GOT3 (cell line): ENCODE data around the gene CELF4.

Experiments
- DNase-seq: peaks from one replicate; lab custom pipeline; 2025; ENCODE audit warnings: mixed read lengths; lab: John Stamatoyannopoulos, UW

Gene CELF4

GRCh38 chr18:37572736-37573135 is 7.1 kb upstream of the CELF4 start:
- no peak for DNase-seq

- DNase-seq: no peak
These were observed 5.7 kb upstream of the CELF4 start for GRCh38 chr18:37571266-37571665.

- no peak for DNase-seq
These were observed 4.8 kb upstream of the CELF4 start for GRCh38 chr18:37570336-37570930.

DNA sequence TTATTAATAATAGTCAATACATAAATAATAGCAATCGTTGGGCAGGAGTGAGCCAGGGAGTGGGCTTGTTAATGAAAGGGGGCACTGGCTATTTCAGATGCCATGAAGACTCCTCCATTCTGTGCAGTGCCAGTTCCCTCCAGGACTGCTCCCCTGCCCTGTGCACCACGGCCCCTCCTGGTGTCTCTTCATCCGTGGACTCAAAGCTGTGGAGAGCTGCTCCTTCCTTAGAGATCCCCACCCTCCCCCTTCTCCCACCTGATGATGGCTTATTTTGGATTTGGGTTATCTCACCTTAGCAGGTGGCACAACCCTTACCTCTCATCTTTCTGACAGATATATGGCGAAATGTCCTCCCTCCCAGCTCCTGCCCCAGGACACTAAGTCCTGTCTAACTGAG is 3.1 kb upstream of the CELF4 start:
- DNase-seq: no peak

DNA sequence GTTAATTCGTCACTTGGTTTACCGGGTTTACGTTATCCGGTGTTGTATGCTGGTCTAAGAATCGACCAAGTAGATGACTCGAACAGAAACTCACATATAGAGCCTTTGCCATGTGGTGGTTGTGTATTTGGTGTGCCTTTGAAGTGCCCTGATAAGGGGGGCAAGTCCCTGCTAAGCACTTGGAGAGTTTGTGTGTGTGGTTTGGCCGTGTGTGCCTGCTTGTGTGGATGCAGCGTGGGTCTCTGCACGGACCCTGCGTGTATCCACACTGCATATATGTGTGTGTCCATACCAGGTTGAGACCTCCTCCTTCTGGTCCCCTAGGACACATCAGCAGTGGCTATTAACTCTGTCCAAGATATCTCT is 2.4 kb upstream of the CELF4 start:
- no peak for DNase-seq

DNA sequence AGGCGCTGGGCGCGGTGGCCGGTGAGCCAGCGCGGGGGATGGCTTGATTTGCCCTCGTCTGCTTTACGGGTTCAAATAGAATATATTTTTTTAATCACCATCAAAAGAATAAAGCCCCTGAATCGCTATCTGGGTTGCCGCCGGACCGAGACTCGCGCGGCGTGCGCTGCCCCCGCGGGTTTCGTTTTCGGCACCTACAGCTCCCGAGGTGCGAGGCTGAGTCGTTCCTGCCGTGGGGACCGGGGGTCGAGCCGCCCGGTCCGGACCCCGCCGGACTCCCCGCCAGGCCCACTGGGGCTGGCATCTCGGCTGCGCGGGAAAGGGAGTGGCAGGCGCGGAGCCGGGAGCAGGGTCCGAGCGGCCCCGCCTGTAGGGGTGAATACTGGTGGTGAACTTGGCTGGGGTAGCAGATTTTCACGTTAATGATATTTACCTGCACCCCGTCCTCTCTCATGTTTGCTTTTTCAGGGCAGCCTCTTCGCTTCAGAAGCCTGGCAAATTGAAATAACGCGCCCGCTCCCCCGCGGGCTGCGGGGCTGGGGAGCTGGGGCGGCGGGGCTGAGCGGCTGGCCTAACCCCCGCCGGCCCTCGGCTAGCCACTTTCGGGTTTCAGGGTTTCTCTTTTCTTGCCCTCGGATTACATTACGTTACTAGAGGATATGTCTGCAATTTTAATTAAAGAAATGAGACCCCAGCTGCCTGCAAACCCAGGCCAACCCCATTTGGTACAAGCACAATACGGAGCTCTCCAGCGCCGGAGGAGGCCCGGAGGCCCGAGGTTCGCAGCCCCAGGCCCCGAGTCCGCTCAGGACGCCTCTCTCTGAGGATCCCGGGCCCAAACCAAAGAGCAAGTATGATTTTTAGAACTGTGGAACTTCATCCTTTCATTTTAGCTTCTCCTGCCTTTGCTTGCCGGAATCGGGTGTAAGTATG is 1.7 kb upstream of the CELF4 start:
- no peak for DNase-seq

DNA sequence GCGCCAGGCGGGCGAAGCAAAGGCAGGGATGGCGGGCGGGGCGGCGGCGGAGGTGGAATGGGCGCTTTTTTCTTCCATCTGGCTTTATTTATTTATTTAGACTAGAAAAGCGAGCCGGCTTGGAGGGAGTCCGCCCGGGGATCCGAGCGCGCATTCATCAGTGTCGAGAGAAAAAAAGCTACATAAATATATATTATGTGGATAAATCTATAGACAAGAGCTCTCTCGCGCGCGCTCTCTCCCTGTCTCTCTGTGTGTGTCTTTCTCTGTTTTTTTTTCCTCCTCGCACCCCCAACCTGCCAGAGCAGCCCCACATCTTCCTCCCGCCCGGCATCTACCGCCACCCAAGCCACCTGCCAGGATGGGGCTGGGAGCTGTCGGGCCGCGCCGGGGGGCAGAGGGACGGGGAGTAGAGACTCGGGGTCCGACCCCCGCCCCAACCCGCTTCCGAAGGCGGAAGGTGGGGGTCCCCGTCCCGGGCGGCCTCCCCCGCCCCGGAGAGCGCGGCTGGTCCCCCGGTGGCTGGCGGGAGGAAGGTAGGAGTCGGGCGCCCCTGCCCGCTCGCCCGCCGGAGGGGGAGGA is 972 bp upstream of the CELF4 start:
- DNase-seq: no peak

GRCh38 chr18:37565977-37566478 is 430 bp upstream of the CELF4 start:
- DNase-seq: no peak

DNA sequence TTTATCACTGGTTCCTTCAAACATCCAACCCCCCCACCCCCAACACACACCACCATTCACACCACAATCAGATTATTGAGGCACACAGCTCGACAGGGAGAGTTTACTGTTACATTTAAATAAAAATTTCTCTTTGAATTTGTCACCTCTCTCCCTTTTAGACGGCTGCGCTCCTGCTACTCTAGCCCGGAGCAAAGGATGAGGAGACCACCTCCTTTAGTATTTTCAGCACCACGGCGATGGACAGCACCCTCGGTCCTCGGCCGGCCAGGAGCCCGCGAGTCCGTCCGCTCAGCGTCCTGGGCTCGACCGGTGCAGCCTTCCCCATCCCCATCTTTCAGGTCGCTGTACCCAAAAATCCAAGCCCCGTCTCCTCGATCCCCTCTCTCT is 892 bp downstream of the CELF4 start:
- DNase-seq: no peak

DNA sequence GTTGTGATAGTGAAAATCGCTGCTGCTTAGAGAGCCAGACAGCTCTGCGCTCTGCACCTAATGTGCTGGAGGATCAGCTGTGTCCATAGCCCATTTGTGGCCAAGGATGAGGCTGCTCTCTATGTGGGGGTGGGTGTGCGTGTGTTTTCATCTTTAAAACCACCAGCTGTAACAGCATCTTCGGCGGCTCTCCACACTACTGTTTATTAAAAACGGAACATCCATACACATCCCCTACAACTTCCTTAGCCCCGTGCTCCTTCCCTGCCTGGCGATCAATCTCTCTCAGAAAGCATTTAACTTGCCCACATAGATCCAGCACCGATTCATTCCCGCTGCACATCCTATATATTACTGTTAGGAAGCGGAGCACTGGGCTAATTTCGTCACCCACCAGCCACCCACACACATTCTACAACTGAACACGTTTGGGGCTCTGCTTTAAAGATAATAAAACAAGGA is 1.6 kb downstream of the CELF4 start:
- DNase-seq: no peak

DNA sequence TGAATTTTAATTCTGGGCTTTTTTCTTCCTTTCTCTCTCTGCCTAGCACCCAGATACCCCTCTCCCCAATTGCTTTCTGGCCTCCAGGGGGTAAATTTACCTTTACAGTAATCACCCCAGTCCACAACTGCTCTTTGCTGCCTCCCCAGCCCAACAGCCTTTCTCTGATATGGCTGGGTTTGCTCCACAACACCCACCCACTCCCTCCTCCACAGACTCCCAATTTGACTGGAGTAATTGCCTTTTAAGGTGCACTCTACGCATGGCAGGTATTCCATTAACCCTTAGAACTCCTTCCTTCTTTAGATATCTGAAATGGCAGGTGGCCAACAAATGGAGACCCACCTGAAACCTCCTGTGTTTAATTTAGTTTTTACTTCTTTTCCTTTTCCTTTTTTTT is 3.6 kb downstream of the CELF4 start:
- DNase-seq: no peak

DNA sequence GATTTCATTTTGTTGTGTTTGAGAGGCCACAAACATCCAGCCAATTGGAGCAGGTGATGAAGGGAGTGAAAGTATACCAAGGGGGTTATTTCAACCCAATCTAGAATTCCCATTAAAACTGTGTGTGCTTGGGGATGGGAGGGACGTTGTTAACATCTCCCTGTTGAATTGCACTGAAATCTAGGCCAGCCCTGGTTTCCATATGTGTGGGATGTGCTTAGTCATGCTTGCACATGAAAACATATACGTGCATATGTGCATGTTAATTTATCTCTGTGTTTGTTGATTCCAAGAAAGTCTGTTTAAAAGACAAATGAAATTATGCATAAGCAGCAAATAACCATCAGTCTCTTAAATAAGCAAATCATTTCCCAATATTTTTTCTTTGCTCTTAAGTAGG is 5.6 kb downstream of the CELF4 start:
- DNase-seq: no peak

- DNase-seq: no peak
These were observed 6.4 kb downstream of the CELF4 start for GRCh38 chr18:37559194-37559593.

GRCh38 chr18:37554399-37554787 is 11.2 kb downstream of the CELF4 start:
- no peak for DNase-seq

DNA sequence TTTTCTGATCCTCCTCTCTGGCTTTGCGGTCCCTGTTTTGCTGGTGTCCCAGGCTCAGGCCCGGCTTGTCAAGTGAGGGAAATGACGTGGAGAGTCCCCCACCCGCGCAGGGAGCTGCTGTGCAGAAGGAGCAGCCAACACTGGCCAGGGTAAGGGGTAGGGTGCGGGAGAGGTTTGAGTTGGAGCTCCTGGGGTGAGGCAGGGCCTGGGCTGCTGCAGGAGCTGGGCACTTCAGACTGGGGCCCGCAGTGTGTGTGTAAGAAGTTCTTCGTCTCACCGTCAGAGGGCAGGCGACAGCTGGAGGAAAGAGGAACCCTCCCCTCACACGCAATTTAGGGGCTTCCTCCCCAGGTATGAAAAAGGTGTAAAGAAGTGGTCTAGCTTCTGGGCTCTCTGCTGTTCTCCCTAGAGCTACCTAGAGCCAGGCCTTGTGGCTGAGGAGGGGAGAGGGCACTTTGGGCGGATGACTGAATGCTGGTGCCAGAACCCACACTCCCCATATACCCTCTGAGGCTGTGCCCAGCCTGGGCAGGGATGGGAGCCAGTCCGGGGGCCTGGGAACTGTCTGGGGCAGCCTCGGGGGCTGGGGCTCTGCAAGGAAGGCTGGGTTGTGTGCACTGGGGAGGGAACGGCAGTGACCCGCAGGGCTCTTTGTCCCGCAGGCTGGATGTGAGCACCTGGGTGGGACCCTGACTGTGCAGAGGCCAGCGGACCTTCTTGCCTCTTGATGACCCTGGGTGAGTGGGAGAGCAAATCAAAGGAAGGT is 11.8 kb downstream of the CELF4 start:
- DNase-seq: no peak

DNA sequence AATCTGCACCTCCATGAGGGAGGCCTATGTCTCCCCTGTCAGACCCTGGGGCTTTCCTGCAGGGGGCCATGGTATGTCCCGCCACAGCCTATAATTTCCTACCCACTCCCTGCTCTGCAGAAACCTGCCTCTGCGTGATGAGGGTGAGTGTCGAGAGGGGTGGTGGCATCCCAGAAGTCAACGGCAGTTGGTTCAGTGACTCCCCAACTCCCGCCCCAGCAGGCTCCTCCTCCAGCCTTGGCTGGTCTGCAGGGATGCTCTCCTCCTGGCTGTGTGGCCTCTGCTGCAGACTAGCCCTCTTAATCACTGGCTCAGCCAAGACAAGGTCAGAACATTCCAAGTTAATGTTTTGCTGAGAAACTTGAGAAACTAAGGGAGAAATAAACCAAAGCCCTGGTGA is 13.3 kb downstream of the CELF4 start:
- DNase-seq: no peak

DNA sequence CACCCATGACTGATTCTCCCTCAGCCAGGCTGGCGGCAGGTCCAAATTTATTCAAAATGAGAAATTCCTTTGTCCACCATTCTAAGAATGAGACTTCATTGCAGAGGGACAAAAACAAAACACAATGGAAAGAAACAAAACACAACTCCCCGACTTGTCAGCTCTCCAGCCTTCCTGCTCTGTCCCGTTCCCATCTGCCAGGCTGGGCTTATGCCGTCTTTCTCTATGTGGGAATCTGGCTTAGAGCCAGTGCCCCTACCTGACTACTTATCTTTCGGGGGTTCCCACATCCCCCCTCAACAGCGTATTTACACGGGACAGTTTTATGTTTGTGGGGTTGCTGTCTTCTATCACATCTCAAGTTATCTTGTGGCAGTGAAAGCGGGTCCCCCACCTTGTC is 13.8 kb downstream of the CELF4 start:
- no peak for DNase-seq

DNA sequence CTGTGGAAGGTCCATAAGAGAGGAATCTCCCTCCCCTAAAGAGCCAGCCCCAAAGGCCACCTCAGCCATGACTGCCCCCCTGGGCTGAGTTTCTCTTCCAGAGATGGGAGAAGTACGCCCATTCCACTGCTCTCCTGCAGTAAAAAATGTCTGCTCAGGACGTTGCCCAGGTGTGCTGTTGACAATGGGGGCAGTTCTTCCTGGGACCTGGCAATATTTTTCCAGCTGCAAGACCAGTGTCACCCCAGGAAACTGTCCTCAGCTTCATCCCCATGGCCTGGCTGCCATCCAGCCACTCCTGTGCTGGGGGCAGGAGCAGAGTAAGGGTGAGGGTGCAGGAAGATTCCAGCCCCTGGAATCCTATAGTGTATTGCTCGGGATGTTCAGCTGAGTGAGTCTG is 14.3 kb downstream of the CELF4 start:
- no peak for DNase-seq

DNA sequence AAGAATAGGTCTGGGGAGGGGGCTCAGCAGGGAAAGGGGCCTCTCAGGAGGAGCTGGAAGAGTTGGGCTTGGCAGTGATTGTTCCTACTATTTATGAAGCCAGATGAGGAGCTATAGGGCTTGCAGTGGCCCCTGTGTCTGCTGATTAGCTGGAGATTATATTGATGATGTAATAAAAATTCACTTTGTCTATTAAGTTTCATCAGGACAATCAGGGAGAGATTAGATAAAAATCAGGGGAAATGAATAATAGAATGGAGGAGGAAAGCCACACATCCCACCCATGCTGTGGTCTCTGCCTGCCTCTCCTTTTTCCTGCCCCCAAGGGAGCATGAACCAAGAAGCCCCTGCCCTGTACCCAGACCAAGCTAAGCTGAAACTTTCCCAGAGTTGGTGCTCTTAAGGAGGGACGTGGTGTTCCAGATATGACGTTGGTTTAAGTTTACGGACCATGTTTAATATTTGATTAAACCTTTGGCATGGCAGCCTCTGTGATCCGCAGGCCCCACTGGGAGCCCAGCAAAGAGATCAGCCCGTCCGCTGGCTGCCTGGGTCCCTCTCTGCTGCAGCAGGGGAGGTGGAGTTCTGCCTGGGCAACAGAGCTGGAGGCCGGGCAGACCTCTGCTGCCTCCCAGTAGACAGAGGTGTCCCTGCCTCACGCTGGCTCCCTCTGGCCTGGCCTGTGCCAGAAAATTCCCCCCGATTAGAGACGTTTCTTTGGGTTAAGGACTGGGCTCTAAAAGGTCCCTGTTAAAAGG is 15.3 kb downstream of the CELF4 start:
- DNase-seq: no peak

DNA sequence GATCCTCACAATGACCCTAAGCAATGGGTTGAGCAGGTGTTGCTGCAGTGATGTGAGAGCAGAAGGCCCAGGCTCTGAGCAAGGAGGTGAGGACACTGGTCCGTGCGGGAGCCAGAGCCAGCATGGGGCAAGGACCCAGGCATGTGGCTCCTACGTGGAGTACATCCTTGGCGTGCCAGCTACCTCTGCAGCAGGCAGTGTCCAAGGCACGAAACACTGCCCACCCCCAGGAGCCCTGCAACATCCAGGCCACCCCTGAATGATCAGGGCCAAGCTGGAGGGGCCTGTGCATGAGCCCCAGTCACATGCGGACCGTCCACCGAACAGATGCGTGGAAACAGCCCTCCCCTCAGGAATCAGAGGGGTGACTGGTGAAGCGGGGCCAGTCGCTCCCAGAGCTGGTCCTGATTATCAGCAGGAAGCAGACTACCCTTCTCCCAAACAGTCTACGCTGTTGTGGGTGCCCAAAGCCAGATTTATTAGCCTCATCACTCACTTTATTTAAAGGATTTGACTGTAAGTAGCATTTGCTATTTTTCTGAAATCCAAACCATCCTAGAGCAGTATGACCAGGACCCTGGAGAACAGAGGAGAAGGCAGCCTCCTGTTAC is 16.8 kb downstream of the CELF4 start:
- no peak for DNase-seq

- no peak for DNase-seq
These were observed 18.3 kb downstream of the CELF4 start for GRCh38 chr18:37547196-37547827.
